SK-N-MC (cell line): ENCODE data around the gene MYB.

Experiments used
- DNase-seq: peaks from one replicate; pipeline ENCODE4 v3.0.0-alpha.2; 2011; ENCODE audit warnings: low read depth, low spot score
- H3K27ac ChIP-seq: fragments of 200-600 bp; sonication (generic); 2 replicates; pipeline ENCODE4 v1.5.1; 2016; ENCODE audit warnings: mixed run types
- H3K36me3 ChIP-seq: fragments of 200-600 bp; sonication (generic); 2 replicates; pipeline ENCODE4 v1.6.1; 2017; ENCODE audit warnings: antibody characterized with exemption, low read length, mixed read lengths; ENCODE audit not compliant: insufficient read depth
- H3K4me3 ChIP-seq: fragments of 200-600 bp; sonication (generic); 2 replicates; pipeline ENCODE4 v1.5.1; 2016
- H3K9ac ChIP-seq: fragments of 200-600 bp; sonication (generic); 2 replicates; pipeline ENCODE4 v1.8.0; 2017; ENCODE audit warnings: mixed run types, mixed read lengths; ENCODE audit not compliant: insufficient read length
- H3K9me3 ChIP-seq: fragments of 200-600 bp; sonication (generic); 2 replicates; pipeline ENCODE4 v1.6.1; 2017; ENCODE audit warnings: low read depth, mild to moderate bottlenecking, antibody characterized with exemption, low read length, moderate library complexity, mixed read lengths
- EZH2 ChIP-seq: fragments of 200-600 bp; sonication (generic); IDR thresholded peaks from one replicate; pipeline ENCODE4 v1.6.1; 2017; ENCODE audit warnings: antibody characterized with exemption
- FOXP2 ChIP-seq: optimal IDR thresholded peaks from 2 replicates; pipeline ENCODE3; 2011; ENCODE audit warnings: mild to moderate bottlenecking, moderate library complexity; ENCODE audit not compliant: insufficient read depth; ENCODE audit errors: extremely low read length, control extremely low read depth
- POLR2AphosphoS5 ChIP-seq: IDR thresholded peaks from 2 replicates; pipeline ENCODE4 v1.6.1; 2012; ENCODE audit warnings: mild to moderate bottlenecking, low read depth, low read length, borderline replicate concordance

The MYB gene

DNA sequence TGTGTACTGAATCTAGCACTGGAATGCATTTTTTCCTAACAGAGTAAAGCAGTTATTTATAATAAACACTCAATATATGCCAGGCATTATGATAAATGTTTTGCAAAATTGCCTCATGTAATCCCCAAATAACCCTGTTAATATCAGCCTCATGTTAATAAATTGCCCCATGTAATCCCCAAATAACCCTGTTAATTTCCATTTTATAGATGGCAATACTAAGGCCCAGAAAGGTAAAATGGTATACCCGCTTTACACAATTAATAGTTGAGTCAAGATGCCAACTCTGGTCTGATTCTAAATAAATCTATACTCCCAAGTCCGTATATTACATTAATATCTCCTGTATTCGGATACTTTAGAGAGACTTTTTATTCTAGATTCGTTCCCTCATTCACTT lies 6.3 kb downstream of the MYB start:
- no peak overlapping the region for H3K4me3 ChIP-seq
- no peaks in the 10 kb centered on the region for H3K9me3 ChIP-seq
- no peak for TF ChIP-seq POLR2AphosphoS5
- no peak for TF ChIP-seq EZH2
- TF ChIP-seq FOXP2 = no peak
- DNase-seq = no peak
- H3K27ac ChIP-seq = no peak overlapping the region
- H3K9ac ChIP-seq = no peak overlapping the region
- peaks cover 42% of the 10 kb centered on the region for H3K36me3 ChIP-seq

DNA sequence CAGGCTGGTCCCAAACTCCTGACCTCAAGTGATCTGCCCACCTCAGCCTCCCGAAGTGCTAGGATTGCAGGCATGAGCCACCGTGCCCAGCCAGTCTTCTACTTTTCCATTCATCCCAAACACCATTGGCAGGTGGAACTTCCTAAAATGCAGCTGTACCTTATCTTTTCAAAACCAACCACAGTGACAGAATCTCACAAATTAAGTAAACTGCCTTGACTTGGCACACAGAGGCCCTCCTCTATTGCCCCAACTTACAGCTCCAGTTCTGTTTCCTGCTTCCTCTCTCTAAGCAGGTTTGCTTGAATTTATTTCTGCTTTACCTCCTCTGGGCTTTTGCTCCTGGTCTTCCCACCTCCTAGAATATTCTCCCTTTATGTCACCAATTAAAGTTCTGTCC lies 7.6 kb downstream of the MYB start:
- DNase-seq = no peak
- no peaks in the 10 kb centered on the region for H3K9me3 ChIP-seq
- TF ChIP-seq FOXP2 (no peak), POLR2AphosphoS5 (no peak), EZH2 (no peak)
- H3K4me3 ChIP-seq = no peak overlapping the region
- H3K27ac ChIP-seq = no peak overlapping the region
- H3K9ac ChIP-seq = no peak overlapping the region
- H3K36me3 ChIP-seq = peaks cover 53% of the 10 kb centered on the region

DNA sequence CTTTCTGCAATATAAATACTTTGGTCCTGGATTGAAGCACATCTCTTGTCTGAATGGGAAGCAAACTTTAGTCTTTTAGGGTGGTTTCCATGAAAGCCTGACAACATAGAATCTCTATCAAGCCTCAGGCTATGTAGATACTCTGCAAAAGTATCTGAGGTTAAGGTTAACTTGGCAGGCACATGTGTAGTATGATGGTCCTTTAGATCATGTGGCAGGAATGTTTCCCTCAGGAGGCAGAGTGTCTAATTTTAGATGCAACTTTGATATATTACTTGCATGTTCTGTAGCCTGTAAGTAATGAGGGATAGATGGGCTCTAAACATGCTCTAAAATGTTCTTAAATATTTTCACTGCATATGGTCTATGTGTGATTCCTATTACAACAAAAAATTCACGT lies 8.2 kb downstream of the MYB start:
- Histone ChIP-seq H3K4me3 (no peak overlapping the region), H3K36me3 (peaks cover 59% of the 10 kb centered on the region), H3K9ac (no peak overlapping the region), H3K9me3 (no peaks in the 10 kb centered on the region), H3K27ac (no peak overlapping the region)
- no peak for DNase-seq
- no peak for TF ChIP-seq FOXP2
- no peak for TF ChIP-seq EZH2
- TF ChIP-seq POLR2AphosphoS5 = no peak

DNA sequence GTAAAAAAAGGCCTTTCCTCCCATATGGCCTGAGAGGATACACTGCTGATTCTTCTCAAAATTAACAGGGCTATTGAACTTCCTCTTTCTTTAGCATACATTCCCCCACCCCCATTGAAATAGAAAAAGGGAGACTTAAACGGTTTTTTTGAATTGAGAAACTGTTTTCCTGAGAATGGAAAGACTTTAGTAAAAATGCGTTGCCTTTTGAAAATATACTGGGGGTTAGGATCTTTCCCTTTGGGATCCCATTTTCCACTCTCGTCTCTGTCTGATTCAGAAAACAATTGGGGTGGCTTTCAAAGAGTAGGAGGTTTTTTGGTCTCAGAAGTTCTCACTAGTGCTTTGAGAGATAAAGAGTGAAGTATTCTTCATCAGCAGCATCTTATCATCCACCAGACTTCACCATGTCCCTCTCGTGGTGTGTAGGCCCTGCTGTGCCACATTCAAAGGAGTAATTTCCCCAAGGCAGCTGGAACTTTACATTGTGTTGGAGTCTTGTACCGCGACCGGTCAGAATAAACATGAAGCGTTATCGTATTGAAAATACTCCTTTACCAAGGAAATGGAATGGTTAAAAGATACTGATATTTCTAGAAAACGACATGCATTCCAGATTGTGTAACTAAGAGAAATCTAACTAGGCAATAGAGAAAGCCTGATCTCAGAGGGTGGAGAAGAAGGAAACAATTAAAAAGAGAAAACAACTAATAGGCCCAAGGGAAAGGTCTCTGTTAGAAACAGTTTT lies 10.6 kb downstream of the MYB start:
- H3K36me3 ChIP-seq = peaks cover 76% of the 10 kb centered on the region
- no peak overlapping the region for H3K9ac ChIP-seq
- H3K27ac ChIP-seq = no peak overlapping the region
- H3K4me3 ChIP-seq = no peak overlapping the region
- no peak for DNase-seq
- H3K9me3 ChIP-seq = no peaks in the 10 kb centered on the region
- TF ChIP-seq FOXP2 = no peak
- no peak for TF ChIP-seq EZH2
- no peak for TF ChIP-seq POLR2AphosphoS5

DNA sequence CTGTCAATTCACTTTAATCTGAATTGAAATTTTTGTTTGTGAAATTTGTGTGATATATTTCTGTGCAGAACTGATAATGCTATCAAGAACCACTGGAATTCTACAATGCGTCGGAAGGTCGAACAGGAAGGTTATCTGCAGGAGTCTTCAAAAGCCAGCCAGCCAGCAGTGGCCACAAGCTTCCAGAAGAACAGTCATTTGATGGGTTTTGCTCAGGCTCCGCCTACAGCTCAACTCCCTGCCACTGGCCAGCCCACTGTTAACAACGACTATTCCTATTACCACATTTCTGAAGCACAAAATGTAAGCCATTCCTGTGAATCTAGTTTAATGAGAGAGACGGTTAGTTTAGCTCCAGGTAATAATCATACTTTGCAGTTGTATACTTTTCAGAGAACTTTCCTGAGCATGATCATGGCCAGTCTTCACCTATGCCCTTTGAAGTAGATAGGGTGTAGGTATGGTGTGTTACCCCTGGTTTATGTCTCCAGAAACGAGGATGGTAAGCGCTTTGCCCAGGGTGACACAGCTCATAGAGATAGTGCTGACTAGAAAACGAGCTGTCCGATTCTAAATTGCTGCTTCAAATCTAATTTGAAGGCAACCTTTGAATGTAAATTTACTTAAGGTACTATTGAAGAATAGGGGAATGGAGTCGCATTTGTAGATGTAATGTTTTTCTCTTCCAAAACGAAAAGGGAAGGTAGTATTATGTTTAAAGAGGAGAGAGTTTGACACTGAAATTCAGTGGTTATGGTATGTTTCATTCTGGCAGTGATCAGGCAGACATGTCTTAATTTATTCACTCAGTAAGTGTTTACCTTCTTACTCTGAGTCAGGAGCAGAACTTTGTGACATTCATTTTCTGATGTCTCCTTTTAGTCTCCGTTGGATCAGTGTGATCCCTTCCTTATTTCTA lies 11.4 kb downstream of the MYB start:
- TF ChIP-seq EZH2 (no peak), POLR2AphosphoS5 (no peak), FOXP2 (no peak)
- no peak overlapping the region for H3K27ac ChIP-seq
- H3K9ac ChIP-seq = no peak overlapping the region
- no peaks in the 10 kb centered on the region for H3K9me3 ChIP-seq
- H3K36me3 ChIP-seq = peaks cover 77% of the 10 kb centered on the region
- no peak overlapping the region for H3K4me3 ChIP-seq
- no peak for DNase-seq

DNA sequence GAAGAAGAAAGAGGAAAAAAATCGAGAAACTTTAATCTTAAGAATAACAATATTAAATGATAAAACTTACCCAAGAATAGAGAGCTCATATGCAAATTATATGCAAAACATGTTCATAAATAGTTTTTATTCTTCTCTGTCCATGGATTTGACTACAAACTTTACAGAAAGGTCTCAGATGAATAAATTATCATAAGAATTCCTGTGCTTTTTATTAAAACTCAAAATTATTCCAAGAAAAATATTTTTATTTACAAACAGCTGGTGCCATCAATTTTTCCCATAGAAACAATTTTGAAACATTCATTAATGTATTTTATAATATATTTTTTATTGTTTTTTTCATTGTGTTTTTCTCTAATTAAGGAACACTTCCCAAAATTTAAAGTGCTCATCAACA lies 12.1 kb downstream of the MYB start:
- H3K9me3 ChIP-seq = no peaks in the 10 kb centered on the region
- H3K9ac ChIP-seq = no peak overlapping the region
- TF ChIP-seq EZH2 (no peak), POLR2AphosphoS5 (no peak), FOXP2 (no peak)
- no peak overlapping the region for H3K4me3 ChIP-seq
- peaks cover 73% of the 10 kb centered on the region for H3K36me3 ChIP-seq
- no peak for DNase-seq
- no peak overlapping the region for H3K27ac ChIP-seq

DNA sequence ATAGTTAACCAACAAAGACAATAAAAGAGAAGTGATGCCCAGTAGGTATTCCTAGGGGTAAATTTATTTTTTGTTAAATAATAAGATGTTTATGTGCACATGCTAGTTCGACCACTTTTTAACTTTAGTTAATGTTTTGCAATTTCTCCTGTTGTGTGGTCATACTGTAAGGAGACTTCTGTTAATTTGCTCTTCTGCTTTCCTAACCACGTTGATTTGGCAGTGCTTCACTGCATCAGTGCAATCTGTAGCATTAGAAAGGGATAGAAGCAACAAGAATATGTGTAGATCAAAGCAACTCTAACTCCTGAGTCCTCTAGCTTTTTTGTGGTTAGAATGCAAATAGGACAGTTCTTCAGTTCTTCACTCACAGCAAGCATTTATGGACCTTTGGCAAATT lies 13.9 kb downstream of the MYB start:
- peaks cover 71% of the 10 kb centered on the region for H3K36me3 ChIP-seq
- H3K4me3 ChIP-seq = no peak overlapping the region
- no peak overlapping the region for H3K27ac ChIP-seq
- no peak overlapping the region for H3K9ac ChIP-seq
- no peak for DNase-seq
- H3K9me3 ChIP-seq = no peaks in the 10 kb centered on the region
- TF ChIP-seq POLR2AphosphoS5 (no peak), FOXP2 (no peak), EZH2 (no peak)

DNA sequence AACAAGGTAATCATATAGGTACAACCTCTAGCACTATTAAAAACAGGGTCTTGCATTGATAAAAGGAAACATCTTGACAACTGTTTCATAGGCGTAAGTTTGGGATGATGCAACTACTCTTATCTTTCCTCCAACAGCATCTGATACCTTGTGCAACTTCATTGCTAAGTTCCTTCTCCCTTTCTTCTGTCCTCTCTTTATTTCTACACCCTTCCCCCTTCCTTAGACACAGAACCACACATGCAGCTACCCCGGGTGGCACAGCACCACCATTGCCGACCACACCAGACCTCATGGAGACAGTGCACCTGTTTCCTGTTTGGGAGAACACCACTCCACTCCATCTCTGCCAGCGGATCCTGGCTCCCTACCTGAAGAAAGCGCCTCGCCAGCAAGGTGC lies 14.4 kb downstream of the MYB start:
- DNase-seq = no peak
- Histone ChIP-seq H3K4me3 (no peak overlapping the region), H3K9ac (no peak overlapping the region), H3K36me3 (peaks cover 70% of the 10 kb centered on the region), H3K9me3 (no peaks in the 10 kb centered on the region), H3K27ac (no peak overlapping the region)
- no peak for TF ChIP-seq FOXP2
- TF ChIP-seq POLR2AphosphoS5 = no peak
- TF ChIP-seq EZH2 = no peak

DNA sequence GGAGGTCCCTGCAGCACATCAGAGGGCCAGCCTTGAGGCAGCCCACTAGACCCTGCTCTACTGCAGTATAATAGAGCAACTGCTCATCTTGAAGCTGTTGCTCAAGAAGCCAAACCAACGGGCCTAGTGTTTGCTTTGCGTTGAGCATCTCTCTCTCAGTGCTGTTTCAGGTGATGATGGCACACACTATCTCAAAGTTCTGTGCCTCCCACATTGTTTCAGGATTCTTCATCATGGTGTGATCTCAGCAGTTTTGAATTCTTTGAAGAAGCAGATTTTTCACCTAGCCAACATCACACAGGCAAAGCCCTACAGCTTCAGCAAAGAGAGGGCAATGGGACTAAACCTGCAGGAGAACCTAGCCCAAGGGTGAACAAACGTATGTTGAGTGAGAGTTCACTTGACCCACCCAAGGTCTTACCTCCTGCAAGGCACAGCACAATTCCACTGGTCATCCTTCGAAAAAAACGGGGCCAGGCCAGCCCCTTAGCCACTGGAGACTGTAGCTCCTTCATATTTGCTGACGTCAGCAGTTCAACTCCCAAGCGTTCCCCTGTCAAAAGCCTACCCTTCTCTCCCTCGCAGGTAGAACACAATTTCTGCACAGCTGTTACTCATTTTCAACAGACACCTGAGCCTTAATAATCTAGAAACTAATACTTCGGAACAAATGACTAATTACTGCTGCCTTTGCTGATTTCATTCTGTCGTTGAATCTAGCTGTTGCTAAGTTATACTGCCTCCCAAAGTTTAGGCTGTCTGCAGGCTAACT lies 15.8 kb downstream of the MYB start:
- TF ChIP-seq FOXP2 = no peak
- TF ChIP-seq POLR2AphosphoS5 = no peak
- no peak for TF ChIP-seq EZH2
- Histone ChIP-seq H3K36me3 (peaks cover 70% of the 10 kb centered on the region), H3K9me3 (no peaks in the 10 kb centered on the region), H3K4me3 (no peak overlapping the region), H3K9ac (no peak overlapping the region), H3K27ac (no peak overlapping the region)
- no peak for DNase-seq
